AG08395 (cell line): ENCODE results near the gene PCARE.
A peak's percentile ranks its signal among the peaks of the same experiment; 100 is the strongest.

ENCODE experiments used
- DNase-seq: peaks from one replicate; pipeline ENCODE4 v3.0.0; 2012; ENCODE audit warnings: mixed read lengths, low spot score

PCARE gene

DNA sequence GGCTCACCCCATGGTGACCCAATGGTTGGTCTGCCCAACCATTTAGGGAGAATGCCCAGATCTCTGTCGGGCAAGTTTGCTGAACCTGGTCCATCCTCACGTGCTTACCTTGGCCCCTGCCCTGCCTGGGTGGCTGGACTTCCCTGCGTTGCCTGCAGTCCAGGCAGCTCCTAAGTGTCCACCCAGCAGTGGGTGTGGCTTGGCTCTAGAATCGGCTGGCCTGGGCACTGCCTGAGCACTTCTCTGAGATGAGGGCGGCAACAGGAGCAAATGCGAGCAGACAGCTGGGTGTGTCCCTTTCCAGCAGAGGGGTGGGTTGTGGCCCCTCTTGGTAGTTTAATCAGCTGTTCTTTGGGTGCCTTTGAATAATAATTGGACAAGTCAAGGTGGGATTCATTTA lies 11.3 kb downstream of the PCARE start:
- DNase-seq: no peak

DNA sequence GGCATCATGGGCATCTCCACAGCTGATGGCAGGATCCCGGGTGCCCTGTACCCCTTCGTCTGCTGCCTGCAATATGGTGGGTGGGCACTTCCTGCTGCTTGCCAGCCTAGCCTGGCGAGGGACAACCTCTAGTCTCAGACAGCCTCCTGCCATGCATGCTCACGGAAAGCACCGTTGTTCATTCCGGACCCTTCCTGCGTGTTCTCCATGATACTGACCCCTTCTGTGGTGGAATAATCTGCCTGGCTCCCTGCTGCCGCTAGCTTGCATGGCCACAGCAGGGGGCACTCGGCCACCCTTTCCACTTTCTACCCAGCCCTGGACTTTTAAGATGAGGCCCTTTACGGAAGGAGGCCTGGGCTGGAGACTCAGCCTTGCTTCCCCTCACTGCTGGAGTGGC lies 12.0 kb downstream of the PCARE start:
- no peak for DNase-seq

DNA sequence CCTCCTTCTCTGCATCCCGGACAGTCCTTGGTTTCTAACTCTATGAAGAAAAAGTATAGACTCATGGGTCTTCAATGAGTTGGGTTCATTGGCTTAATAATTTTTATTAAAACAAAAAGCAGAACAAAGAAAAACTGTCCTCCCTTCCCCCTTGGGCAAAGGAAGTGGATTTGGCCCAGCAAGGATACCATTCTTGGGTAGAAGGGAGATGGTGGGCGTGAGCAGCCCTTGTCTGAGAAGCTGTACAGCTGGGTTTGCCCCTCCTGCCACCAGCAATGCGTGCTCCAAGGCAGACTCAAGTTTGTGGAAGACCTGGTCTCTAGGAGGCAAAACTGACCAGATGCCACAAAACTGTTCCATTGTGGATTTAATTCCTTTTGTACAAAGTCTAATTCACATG lies 12.7 kb downstream of the PCARE start:
- DNase-seq: no peak

DNA sequence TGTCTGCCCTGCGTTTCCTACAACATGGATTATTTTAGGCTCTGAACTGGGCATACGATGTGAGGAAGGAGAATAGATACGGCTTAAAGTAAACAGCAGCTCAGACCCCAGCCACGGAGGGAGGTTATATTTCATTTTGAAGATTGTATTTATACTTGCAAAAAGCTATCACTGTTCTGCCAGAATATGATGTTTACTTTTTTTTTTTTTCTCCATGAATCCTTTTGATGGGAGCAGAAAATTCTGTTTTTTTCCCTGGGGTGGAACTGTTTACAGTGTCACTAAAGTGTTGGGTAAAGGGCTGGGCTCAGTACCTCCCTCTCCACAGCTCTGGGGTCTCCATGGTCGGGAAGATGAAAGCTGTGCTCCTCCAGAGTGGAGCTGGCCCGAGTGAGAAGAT lies 13.1 kb downstream of the PCARE start:
- no peak for DNase-seq

DNA sequence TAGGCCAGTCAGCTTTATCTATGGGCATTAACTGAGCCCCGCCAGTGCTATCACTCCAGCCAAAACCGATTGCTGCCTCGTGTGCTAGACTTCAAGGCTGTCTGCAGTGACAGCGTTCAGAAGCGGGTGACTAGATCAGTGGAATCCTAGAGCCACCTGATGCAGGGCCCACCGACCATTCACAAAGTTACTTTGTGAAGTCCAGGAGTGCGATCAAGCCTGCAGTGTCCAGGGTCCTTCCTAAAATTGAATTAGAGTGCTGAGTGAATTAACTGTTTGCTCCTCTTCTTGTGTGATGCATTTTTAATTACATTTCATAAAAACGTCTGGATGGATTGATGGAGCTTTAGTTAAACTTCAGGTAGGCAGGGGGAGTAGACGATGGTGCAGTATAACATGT lies 13.9 kb downstream of the PCARE start:
- DNase-seq: no peak

DNA sequence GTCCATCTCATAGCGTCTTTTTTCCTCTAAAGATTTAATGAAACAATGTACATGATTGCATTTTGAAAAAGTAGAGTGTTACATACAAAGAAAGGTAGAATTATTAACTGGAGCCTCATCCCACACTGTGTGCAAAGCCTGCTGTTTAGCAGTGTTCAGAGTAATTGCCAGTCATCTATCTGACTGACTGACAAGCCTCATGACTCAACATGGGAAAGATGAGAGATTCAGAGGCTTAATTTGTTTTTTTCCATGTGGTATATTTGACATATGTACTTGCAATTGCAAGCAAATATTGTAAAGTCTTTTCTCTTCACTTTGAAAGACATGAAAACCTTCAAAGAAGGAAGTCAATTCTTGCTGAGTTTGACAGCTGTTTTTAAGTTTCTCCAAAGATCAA lies 14.7 kb downstream of the PCARE start:
- no peak for DNase-seq

DNA sequence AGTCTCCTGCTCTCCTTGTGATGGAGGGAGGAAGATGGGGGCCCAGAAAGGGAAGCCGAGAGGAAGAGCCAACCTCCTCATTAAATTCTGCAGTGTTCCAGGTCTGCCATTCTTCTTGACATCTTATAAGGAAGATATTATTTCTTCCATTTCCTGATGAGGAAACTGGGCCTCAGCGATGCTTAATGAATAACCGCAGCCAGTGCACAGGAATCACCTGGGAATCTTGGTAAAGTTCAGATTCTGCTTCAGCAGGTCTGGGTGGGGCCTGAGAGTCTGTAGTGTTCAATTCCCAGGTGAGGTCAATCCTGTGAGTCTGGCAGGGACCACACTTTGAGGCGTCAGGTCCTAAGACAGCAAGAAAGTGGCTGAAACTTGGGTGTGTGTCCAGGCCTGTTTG lies 17.3 kb downstream of the PCARE start:
- no peak for DNase-seq

DNA sequence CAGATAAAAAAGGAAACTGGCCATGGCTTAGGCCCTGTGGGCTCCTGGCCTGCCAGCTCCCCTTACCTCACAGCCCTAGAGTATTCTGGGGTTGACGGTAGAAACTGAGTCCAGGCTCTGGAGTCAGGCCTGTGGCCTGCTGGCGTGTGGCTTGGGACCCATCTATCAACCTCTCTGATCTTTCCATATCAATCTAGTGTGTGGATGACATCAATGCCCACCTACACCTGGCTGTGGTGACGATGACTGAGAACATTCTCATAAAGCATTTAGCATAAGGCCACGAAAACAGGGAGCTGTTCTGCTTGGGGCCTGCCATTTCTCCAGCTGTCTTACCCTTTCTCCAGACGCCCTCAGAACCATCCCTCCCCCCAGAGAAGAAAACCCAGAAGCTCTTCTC lies 17.9 kb downstream of the PCARE start:
- no peak for DNase-seq

DNA sequence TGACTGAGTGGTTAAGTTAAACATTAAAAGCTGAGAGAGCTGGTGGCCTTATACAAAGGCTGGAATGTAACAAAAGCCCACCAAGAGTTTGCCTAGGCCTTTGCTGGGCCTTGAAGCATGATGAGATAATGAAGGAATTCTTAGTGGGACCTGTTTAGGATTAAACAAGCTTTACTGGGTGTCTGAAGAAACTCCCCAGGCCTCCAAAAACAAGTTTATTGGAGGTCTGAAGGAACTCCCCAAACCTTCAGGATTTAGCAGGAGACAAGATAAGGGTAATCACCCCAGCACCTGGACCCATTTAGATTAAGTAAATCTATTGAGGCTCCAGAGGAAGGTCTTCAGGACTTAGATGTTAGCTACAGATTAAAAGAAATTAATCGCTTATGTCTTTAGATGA lies 18.7 kb downstream of the PCARE start:
- no peak for DNase-seq

DNA sequence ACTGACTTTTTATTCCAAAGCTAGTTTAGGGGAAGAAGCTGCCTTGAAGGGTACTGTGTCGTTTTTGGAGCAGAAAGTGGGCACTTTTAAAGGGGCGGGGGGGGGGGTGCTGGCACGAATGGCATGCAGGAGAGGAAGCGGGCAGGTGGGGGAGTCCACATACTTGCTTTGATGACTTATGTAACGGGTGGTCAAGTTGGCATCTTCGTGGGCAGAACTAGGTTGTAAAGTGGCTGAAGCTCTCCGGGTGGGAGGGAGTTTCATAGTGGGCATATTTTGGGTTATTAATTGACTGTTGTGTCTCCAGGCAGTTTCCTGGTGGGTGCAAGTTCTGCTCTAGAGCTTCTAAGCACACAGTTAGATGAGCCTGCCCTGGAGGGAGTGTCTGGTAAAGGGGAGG lies 19.9 kb downstream of the PCARE start:
- no peak for DNase-seq

DNA sequence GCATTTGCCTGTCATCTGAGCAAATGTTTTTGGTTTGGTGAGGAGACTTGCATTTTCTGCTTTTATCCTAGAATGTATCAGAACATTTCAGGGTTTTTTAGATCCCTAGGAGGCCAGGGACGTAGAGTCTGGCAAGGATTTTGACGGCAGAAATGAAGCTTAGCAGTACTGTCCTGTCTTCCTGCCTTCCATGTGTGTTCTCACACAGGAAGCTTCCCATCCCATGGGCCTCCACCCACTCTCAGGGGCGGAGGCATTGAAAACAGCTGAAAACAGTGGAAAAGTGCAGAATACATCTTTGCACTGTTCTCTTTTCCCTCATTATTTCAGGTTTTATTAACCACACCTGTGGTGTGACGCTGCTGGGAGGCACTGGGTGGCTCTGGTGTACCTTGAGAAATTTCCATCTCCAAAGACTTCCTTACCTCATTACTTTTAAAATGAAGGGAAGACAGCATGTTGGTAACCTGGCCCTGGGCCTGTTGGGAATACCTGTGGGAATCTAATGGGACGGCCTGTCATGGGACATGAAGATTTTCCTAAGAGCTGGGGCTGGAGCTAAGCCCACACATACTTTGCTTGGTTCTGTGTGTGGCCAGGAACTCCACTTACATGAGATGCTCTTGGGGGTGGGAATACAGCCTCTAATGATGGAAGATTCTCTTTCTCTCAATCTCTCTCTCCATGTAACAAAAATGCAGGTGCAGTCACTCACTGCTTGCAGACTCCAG lies 20.5 kb downstream of the PCARE start:
- peak; percentile 13 for DNase-seq

DNA sequence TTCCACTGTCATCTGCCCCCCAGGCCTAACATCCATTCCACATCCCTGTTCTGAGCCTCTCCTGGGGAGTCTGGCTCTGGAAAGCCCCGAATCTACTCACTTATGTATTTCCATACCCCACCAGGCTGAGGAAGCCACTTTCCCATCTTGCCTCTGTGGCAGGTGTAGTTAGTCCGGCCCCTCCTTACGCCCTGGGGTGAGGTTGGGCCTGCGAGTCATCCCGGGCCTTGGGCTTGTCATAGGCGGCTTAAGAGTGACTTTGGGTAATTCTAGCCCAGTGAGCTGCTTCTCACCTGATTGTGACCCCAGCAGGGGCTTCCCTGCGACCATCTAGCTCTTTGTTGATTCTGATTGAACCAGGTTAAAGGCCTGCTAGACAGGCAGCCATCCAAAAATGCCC lies 21.1 kb downstream of the PCARE start:
- DNase-seq: no peak

DNA sequence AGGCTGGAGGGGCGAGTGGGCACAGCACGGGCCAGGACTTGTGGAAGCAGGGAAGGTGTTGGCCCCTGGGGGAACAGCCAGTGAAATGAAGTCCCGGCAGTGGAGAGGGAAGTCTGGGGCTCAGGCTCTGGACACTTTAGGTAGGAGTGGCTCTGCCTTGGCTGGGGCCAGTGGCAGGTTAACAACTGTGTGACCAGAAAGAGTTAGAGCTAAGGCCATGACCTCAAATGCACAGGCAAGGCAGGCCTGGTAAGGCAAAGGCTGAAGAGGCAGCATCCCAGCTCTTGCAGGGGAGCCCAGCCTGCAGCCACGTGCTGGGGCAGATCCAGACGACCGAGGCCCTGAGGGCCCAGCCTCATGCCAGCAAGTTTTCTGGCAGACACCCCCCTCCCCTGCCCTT lies 21.5 kb downstream of the PCARE start:
- no peak for DNase-seq

DNA sequence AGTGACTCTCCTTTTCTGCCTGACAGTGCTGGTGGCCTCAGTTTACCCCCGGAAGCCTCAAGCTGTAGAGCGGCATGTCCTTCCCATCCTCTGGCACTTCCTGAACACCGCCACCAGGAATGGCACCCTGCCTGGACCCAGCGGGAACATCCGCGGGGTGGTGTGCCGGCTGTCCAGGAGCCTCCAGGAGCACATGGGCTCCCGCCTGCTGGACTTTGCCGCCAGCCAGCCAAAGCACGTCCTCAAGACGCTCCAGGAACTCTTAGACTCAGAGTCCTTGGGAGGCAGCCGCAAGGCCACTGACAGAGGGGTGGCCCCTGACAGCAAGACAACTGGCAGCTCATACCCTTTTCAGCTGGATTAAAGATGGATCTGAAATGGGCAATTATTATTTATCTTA lies 22.6 kb downstream of the PCARE start:
- no peak for DNase-seq

DNA sequence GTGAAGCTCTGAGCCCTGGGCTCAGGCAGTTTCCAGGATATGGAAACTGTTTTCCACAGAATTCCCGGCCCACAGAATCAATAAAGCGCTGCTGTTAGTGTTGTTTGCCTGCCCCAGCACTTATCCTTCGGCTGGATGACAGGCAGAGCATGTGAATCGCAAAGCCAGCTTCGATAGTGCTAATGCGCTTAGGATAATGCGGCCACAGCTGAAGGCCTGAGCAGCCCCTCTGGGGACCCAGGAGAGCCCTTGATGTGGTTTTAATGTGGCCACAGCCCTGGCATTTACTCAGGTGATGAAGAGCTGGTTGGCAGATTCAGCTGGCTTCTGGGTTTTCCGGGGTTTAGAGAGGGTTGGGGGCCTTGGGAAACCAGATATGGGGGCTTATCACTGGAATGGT lies 23.7 kb downstream of the PCARE start:
- no peak for DNase-seq

DNA sequence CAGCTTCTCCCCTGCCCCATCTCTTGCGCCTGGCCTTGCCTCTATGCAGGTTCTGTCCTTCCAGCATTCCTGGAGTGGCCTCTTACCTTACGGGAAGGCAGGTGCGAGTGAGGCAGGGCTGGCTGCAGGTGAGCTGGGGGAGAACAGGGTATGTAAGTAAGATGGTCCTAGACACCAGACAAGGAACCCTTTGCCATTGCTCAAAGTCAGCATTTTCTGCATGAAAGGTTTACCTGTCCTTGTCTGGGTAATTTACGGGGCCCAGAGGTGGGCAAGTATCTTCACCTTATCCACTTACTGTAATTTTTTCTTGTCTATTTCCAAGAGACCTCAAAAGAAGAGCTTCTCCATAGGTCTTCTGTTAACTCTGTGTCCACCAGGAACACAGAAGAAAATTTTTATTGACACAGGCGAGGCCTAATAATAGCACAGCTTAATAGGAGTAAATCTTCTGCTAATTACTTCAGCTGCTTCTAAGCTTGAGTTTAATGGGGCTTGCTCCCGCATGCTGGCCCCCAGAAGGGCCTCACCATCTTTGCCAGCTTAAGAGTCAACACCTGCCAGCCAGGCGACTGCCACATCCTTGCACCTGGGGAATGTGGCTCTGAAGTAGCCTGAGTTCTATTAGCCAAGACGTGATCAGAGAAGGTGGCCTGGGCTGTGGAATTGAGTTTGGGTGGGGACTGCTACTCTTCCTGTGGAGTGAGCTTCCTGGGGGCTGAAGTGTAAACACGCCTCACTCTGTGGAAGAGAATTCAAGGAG lies 27.1 kb downstream of the PCARE start:
- DNase-seq: no peak

DNA sequence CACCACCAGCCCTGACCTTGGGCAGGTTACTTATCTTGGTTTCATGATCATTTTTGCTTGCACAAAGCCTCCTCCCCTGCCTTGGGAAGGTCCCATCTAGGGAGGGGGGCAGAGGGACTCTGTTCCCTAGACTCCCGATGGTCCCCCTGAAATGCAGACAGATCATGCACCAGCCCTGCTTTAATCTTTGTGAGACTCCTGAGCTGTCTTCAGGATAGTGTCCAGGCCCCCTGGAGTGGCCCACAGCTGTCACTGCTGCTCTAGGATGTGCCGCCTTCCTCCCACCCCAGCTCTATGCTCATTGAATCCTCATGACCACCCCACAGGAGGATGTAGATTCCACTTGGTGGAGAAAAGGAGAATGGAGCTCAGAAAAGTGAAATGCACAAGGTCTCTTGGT lies 28.0 kb downstream of the PCARE start:
- no peak for DNase-seq

DNA sequence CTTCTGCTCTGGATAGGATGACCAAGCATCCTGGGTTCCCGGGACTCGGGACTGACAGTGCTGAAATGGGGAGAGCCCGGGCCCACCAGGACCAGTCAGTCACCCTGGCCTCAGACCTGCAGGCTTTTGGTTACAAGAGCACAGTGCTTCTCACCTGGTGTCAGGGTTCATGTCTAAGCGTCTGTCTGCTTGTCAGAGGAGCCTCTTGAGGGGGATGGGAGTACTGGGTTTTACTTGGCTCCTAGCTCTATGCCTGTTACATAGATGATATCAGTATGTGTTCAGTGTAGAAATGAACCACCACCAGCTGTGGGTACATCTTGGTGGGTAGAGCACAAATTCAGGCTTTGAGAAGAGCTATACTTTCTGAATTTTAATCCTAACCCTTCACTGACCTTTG lies 29.9 kb downstream of the PCARE start:
- DNase-seq: no peak

DNA sequence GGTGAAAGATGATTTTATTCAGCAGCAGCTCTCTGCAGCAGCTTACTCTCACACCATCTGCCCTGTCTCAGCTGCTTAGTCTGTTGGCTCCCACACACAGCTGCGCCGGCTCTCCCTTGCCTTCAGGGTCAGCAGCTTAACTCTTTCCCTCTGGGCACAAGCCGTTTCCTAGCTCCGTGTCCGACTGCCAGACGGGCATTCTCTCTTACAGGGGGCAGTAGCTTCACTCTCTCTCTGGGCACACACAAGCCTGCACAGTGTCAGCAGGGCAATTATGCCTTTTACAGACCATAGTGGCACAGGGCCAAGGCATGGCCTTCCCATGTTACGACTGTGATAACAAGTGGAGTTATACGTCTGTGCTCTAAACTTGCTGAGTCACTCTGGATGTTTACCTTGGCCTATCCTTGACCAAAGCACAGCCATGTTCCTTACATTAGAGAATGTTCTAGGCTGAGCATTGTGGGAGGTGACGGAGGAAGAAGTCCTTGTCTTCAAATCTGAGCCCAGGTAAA lies 31.7 kb downstream of the PCARE start:
- no peak for DNase-seq

DNA sequence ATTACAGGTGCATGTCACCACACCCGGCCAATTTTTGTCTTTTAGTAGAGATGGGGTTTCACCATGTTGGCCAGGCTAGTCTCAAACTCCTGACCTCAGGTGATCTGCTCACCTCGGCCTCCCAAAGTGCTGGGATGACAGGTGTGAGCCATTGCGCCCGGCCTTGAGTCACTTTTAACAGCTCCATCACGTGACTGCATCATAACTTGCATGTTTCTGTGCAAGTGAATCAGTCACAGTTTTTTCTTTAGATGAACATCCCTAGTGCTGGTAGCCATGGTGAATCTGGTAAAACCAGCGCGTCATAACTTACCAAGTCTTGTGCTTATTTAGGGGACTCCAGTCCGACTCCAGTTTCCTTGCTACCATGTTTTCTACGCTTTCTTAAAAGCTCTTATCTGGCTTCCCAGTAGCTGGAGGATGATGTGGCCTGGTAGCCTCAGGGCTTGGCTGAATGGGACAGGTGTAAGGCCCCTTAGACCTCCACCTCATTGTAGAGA lies 33.1 kb downstream of the PCARE start:
- no peak for DNase-seq

DNA sequence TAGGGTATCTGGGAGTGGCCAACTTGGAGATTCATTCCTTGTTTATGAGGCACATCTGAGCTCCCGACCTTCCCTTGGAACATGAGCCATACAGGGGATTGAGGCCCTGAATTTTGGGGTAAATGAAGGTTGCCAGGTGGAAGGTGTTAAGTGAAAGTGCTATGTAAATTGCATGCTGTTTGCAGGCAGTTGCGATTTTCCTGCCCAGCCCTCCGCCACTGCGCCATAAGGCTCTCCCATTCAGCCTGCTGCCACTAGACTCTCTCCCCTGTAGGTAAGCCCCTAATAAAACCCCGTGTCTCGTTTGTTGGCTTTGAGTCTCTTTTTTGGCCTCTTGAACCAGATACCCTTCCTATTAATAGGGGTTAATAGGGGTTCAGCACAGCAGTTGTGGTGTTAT lies 33.8 kb downstream of the PCARE start:
- DNase-seq: no peak

DNA sequence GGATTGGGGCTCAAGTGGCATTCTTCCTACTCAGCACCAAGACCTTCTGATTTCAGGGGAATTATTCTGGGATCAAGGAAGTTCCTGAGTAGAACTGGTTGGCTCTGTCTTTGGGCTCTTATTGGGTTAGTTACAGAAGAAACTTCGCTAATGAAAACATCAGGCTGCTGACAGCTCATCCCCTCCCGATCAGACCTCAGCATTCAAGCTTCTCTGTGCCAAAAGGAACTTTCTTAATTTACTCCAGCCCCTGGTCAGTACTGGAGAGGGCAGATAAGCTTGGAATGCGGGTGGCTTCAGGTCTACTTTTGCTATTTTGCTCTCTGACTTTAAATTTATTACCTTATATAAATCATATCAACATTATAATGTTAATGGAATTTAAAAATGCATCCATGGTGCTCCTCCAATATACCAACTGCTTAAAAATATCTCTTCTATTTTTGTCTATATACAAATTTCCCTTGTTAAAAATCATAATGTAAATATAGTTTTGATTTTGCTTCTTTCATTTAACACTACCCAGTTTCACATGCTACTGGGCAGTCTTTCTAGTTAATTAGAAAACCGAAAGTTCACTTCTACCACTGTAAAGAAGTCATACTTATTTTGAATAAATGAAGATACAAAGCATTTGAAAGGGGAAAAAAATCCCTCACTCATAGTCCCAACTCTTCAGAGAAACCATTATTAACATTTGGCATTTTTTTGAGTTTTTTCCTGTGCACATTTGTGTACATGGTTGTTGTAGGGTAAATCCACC lies 34.4 kb downstream of the PCARE start:
- no peak for DNase-seq
